ENCODE results near the gene XYLT1. TPM values are rescaled to one million over a fixed set of nuclear protein-coding genes. Genes with fewer than 3 reads are reported as not detected.

XYLT1 gene
- total RNA-seq, 1 experiment from 2014 or later, result 14.5 TPM

DNA sequence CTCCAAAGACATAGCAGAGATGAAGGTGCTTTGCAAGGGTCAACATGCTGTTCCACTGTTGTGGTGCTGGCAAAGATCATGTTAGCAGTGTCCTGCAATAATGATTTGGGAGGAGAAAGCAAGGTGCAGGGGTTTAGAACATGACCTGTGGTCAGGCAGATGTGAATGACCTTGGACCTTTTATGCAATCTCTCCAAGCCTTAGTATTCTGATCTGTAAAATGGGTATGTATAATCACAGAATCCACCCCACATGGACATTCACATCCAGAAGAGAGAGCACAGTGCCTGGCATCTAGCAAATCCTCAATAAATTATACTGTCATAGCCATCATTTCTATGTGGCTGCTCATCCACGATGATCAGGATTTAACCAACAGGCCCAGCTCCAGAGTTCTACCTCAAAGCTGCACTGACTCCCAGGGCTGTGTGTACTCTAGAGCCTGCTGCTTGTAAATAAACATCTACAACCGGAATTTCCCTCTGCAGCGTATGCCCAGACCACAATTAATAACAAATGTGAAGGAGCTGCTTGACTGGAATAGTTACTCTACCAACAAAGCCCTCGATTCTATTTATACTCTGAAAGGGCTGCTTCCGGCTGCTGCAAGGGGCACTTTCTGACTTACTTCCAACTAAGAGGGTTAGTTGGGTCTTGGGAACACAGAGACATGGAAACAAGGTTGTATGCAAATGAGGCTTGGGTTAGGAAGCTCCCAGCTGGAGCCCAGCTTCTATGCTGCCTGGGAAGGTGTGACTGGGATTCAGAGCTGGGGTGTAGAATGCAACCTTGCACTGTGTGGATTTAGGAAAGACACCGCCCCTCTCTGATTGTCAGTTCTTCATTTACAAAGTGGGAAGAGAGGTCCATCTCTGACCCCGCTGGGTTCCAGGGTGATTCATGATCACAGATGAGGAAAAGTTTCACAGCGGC lies 265.2 kb downstream of the XYLT1 start:
- Histone ChIP-seq H2AK5ac (ENCODE audit: insufficient read length, low read length) (no peak overlapping the region), H2BK120ac (ENCODE audit: low read depth, low read length, poor library complexity, severe bottlenecking) (no peak overlapping the region), H3K9me3 (ENCODE audit: control insufficient read depth, low read depth, low read length) (no peaks in the 10 kb centered on the region), H2BK20ac (ENCODE audit: low read depth, low read length, poor library complexity, severe bottlenecking) (no peak overlapping the region), H3K14ac (ENCODE audit: insufficient read depth, low read length) (no peak overlapping the region), H3K4ac (ENCODE audit: low read depth, low read length) (no peak overlapping the region), H3T11ph (ENCODE audit: low read length) (no peak overlapping the region), H3K23ac (ENCODE audit: insufficient read length, low read depth, low read length) (no peak overlapping the region), H4K5ac (ENCODE audit: insufficient read length, low read depth, low read length) (no peak overlapping the region), H2BK5ac (ENCODE audit: insufficient read length, low read length) (no peak overlapping the region), H3K23me2 (ENCODE audit: insufficient read length, low read depth, low read length, poor library complexity, severe bottlenecking) (no peaks in the 10 kb centered on the region), H3K56ac (ENCODE audit: insufficient read length, low read depth, low read length) (no peak overlapping the region), H2BK15ac (ENCODE audit: low read depth, low read length) (no peak overlapping the region), H2BK12ac (ENCODE audit: insufficient read length, low read depth, low read length) (no peak overlapping the region), H3K79me2 (ENCODE audit: insufficient read depth, low read length) (no peaks in the 10 kb centered on the region), H4K20me1 (ENCODE audit: control insufficient read depth, insufficient read depth, insufficient read length) (no peaks in the 10 kb centered on the region), H3K18ac (ENCODE audit: insufficient read length, low read depth, low read length) (no peak overlapping the region), H3K9ac (ENCODE audit: extremely low read depth, insufficient read length, low read length) (no peak overlapping the region), H3K27ac (ENCODE audit: insufficient read length, low read depth, low read length) (no peak overlapping the region), H2AFZ (ENCODE audit: low read length) (no peak overlapping the region), H3K27me3 (ENCODE audit: insufficient read depth, low read length) (no peaks in the 10 kb centered on the region), H3K4me2 (ENCODE audit: insufficient read depth, insufficient read length, low read length) (no peak overlapping the region), H3K4me1 (ENCODE audit: insufficient read depth, low read length) (peaks cover 8% of the 10 kb centered on the region), H4K91ac (ENCODE audit: insufficient read length, low read depth, low read length) (no peak overlapping the region), H4K8ac (replicated peaks; ENCODE audit: insufficient read length, low read depth, low read length) (no peak overlapping the region), H3K79me1 (ENCODE audit: insufficient read depth, low read depth, low read length, poor library complexity, severe bottlenecking) (no peaks in the 10 kb centered on the region)
- TF ChIP-seq, protein P1, sequence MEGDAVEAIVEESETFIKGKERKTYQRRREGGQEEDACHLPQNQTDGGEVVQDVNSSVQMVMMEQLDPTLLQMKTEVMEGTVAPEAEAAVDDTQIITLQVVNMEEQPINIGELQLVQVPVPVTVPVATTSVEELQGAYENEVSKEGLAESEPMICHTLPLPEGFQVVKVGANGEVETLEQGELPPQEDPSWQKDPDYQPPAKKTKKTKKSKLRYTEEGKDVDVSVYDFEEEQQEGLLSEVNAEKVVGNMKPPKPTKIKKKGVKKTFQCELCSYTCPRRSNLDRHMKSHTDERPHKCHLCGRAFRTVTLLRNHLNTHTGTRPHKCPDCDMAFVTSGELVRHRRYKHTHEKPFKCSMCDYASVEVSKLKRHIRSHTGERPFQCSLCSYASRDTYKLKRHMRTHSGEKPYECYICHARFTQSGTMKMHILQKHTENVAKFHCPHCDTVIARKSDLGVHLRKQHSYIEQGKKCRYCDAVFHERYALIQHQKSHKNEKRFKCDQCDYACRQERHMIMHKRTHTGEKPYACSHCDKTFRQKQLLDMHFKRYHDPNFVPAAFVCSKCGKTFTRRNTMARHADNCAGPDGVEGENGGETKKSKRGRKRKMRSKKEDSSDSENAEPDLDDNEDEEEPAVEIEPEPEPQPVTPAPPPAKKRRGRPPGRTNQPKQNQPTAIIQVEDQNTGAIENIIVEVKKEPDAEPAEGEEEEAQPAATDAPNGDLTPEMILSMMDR (conservative IDR thresholded peaks at IDR 0.05), result no peak
- no CpG with 5 or more reads among the region's 8 CpGs for WGBS (ENCODE audit: extremely low coverage, insufficient read length, low lambda C conversion rate)
- Mint-ChIP-seq H3K27ac (peak overlapping the region; percentile 14 to 82 (median 81); a peak in 4 of 7 replicates), H3K36me3 (ENCODE audit: insufficient read depth in 1 of 3, low read depth in 3 of 3) (no peaks in the 10 kb centered on the region), H3K9me3 (no peaks in the 10 kb centered on the region; a peak in 1 of 5 replicates), H3K27me3 (ENCODE audit: low read depth) (no peaks in the 10 kb centered on the region), H3K4me1 (peaks cover 26 to 30% of the 10 kb centered on the region in 2 experiments), H3K4me3 (peak overlapping the region in 1 of 2 experiments; percentile 41; a peak in 2 of 5 replicates)
- DNase-seq, result peak; percentile 48

Measured in H9 (cell line).